Renal cortical epithelial cell (primary cell): ENCODE results near the gene ALS2CL. TPM values are rescaled to one million over a fixed set of nuclear protein-coding genes. Genes with fewer than 3 reads are reported as not detected.

Experiments
- DNase-seq: peaks from one replicate; pipeline ENCODE4 v3.0.0-alpha.2; 2011; ENCODE audit warnings: low read depth
- total RNA-seq: library from RNA; depleted of rRNA; stranded (reverse); fragments of >200 nt; gene quantifications from 2 replicates; pipeline ENCODE4 v1.2.3, GENCODE V29; 2014

The ALS2CL gene
- total RNA-seq, 1 donor from 2014 or later, result 19.0 TPM

- no peak for DNase-seq
Measured at GRCh38 chr3:46679681-46680080, 13.8 kb downstream of the ALS2CL start.

GRCh38 chr3:46678280-46678679, 15.2 kb downstream of the ALS2CL start:
- no peak for DNase-seq

GRCh38 chr3:46677411-46677726, 16.1 kb downstream of the ALS2CL start:
- DNase-seq, result no peak

GRCh38 chr3:46676601-46677410, 16.7 kb downstream of the ALS2CL start:
- DNase-seq, result no peak

- DNase-seq, result no peak
Measured at GRCh38 chr3:46675843-46676567, 17.5 kb downstream of the ALS2CL start.

GRCh38 chr3:46675426-46675825, 18.1 kb downstream of the ALS2CL start:
- DNase-seq, result no peak

GRCh38 chr3:46674031-46674845, 19.2 kb downstream of the ALS2CL start:
- no peak for DNase-seq

GRCh38 chr3:46673151-46674030, 20.1 kb downstream of the ALS2CL start:
- DNase-seq, result no peak

- DNase-seq, result no peak
Measured at GRCh38 chr3:46672349-46672695, 21.2 kb downstream of the ALS2CL start.

GRCh38 chr3:46671541-46672348, 21.7 kb downstream of the ALS2CL start:
- DNase-seq, result no peak

- no peak for DNase-seq
Measured at GRCh38 chr3:46670891-46671427, 22.5 kb downstream of the ALS2CL start.

- no peak for DNase-seq
Measured at GRCh38 chr3:46670000-46670890, 23.2 kb downstream of the ALS2CL start.

- DNase-seq, result no peak
Measured at GRCh38 chr3:46669191-46669999, 24.1 kb downstream of the ALS2CL start.

- no peak for DNase-seq
Measured at GRCh38 chr3:46668591-46668990, 24.9 kb downstream of the ALS2CL start.

GRCh38 chr3:46668116-46668515, 25.4 kb downstream of the ALS2CL start:
- DNase-seq, result no peak

- DNase-seq, result no peak
Measured at GRCh38 chr3:46667657-46668056, 25.8 kb downstream of the ALS2CL start.

- no peak for DNase-seq
Measured at GRCh38 chr3:46667061-46667621, 26.3 kb downstream of the ALS2CL start.

- no peak for DNase-seq
Measured at GRCh38 chr3:46666453-46666845, 27.0 kb downstream of the ALS2CL start.
